Peyer's patch (tissue), 4 donors: ENCODE data around the gene SIDT2.
"Not testable (repeated sequence)": the region's sequence is repeated elsewhere in the genome, so short reads cannot be mapped to it uniquely, and the experiment has no call there.

Experiments used
- POLR2A ChIP-seq, 2 donors: fragments of 450-650 bp; IDR thresholded peaks; one replicate each; pipeline ENCODE4 v1.5.1; 2017; ENCODE audit warnings: antibody characterized with exemption in 2 of 2, mild to moderate bottlenecking in 2 of 2, moderate library complexity in 2 of 2
- TF ChIP-seq, protein P1 (sequence below), 6 experiments: fragments of 450-650 bp in 4 of 6; fragments of 200-600 bp in 2 of 6; sonication (generic) in 1 of 6; IDR thresholded peaks; one replicate each; pipeline ENCODE4 v1.5.1; 2017 to 2019; ENCODE audit warnings: antibody characterized with exemption in 6 of 6, mild to moderate bottlenecking in 3 of 6, moderate library complexity in 1 of 6

DNA sequence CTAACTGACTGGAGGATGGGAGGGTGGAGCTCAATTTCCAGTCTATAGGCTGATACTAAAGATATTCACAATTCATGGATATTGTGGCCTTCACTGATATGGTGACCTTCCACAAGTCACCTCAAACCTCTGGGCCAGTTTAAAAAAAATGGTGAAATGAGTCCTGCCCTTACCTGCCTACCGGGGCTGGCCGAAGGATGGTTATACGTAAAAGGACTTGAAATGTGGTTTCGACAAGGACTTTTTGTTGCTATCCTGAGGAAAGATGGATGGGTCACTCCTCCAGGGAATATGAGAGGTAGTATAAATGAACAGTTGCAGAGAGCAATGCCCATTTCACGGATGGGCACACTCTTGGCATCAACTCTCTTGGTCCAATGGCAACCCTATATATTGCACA, 28.9 kb downstream of the SIDT2 start:
- TF ChIP-seq, protein P1, sequence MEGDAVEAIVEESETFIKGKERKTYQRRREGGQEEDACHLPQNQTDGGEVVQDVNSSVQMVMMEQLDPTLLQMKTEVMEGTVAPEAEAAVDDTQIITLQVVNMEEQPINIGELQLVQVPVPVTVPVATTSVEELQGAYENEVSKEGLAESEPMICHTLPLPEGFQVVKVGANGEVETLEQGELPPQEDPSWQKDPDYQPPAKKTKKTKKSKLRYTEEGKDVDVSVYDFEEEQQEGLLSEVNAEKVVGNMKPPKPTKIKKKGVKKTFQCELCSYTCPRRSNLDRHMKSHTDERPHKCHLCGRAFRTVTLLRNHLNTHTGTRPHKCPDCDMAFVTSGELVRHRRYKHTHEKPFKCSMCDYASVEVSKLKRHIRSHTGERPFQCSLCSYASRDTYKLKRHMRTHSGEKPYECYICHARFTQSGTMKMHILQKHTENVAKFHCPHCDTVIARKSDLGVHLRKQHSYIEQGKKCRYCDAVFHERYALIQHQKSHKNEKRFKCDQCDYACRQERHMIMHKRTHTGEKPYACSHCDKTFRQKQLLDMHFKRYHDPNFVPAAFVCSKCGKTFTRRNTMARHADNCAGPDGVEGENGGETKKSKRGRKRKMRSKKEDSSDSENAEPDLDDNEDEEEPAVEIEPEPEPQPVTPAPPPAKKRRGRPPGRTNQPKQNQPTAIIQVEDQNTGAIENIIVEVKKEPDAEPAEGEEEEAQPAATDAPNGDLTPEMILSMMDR (IDR thresholded peaks at IDR 0.05), result not testable (repeated sequence)
- TF ChIP-seq POLR2A (IDR thresholded peaks at IDR 0.05), result not testable (repeated sequence)
